IMR-90 (cell line): ENCODE measurements around the gene ALPK3. TPM values are rescaled to one million over a fixed set of nuclear protein-coding genes. Genes with fewer than 3 reads are reported as not detected.

Source experiments
- ATAC-seq: fragments of 200-7000 bp; cut with Tn5 transposase; 2 replicates; pipeline ENCODE4 v1.9.1; 2020; ENCODE audit warnings: low read depth, mild to moderate bottlenecking, moderate library complexity
- BruUV-seq: library from RNA; stranded (reverse); fragments of 400-500 nt; replicated peaks from 2 replicates; lab custom pipeline; 2021; lab: Mats Ljungman, UMichigan
- CTCF ChIA-PET: fragments of 300-600 bp; formaldehyde crosslinking; extraction: SDS; loops from one replicate; lab custom pipeline; 2021; ENCODE audit warnings: antibody characterized with exemption; lab: Yijun Ruan, JAX
- POLR2A ChIA-PET: fragments of 300-600 bp; sonication (Branson Sonifier 250); formaldehyde crosslinking; loops from one replicate; lab custom pipeline; 2022; ENCODE audit warnings: antibody characterized with exemption; ENCODE audit not compliant: unreplicated experiment; lab: Charles Lee
- DNase-seq: peaks from one replicate; pipeline ENCODE4 v3.0.0; 2013
- H2AFZ ChIP-seq: replicated peaks from 2 replicates; pipeline ENCODE3; 2013; ENCODE audit warnings: low read length, mild to moderate bottlenecking; ENCODE audit not compliant: poor library complexity
- H2AK5ac ChIP-seq: 2 replicates; pipeline ENCODE4 v1.6.1; 2013; ENCODE audit warnings: low read depth, low read length, inconsistent platforms
- H2AK9ac ChIP-seq: replicated peaks from 2 replicates; pipeline ENCODE3; 2013; ENCODE audit warnings: mild to moderate bottlenecking, low read depth, low read length, moderate library complexity; ENCODE audit not compliant: poor library complexity
- H2BK120ac ChIP-seq: 2 replicates; pipeline ENCODE4 v1.6.1; 2013; ENCODE audit warnings: low read depth, low read length, inconsistent platforms
- H2BK15ac ChIP-seq: 3 replicates; pipeline ENCODE4 v1.6.1; 2013; ENCODE audit warnings: low read depth, low read length, inconsistent platforms
- H2BK20ac ChIP-seq: 2 replicates; pipeline ENCODE4 v1.6.1; 2013; ENCODE audit warnings: low read depth, mild to moderate bottlenecking, inconsistent platforms, low read length, moderate library complexity
- H2BK5ac ChIP-seq: 2 replicates; pipeline ENCODE4 v1.6.1; 2013; ENCODE audit warnings: mild to moderate bottlenecking, low read depth, low read length, inconsistent platforms; ENCODE audit not compliant: poor library complexity, severe bottlenecking
- H3K14ac ChIP-seq: replicated peaks from 2 replicates; pipeline ENCODE4 v1.6.1; 2013; ENCODE audit warnings: low read depth, low read length, inconsistent platforms
- H3K18ac ChIP-seq: 2 replicates; pipeline ENCODE4 v1.6.1; 2013; ENCODE audit warnings: low read depth, low read length, control low read depth
- H3K23ac ChIP-seq: 2 replicates; pipeline ENCODE4 v1.6.1; 2013; ENCODE audit warnings: low read depth, low read length, inconsistent platforms
- H3K27ac ChIP-seq: 2 replicates; pipeline ENCODE4 v1.5.1; 2013; ENCODE audit warnings: mild to moderate bottlenecking, control low read depth, low read length; ENCODE audit not compliant: insufficient read depth
- H3K27me3 ChIP-seq: 2 replicates; pipeline ENCODE4 v1.6.1; 2013; ENCODE audit warnings: low read length; ENCODE audit not compliant: control insufficient read depth, insufficient read depth
- H3K36me3 ChIP-seq: 2 replicates; pipeline ENCODE4 v1.6.1; 2013; ENCODE audit warnings: low read length, mixed read lengths; ENCODE audit not compliant: control insufficient read depth, insufficient read depth
- H3K4ac ChIP-seq: 2 replicates; pipeline ENCODE4 v1.6.1; 2013; ENCODE audit warnings: low read depth, low read length, inconsistent platforms
- H3K4me1 ChIP-seq: 2 replicates; pipeline ENCODE4 v1.6.1; 2013; ENCODE audit warnings: low read length, mixed read lengths; ENCODE audit not compliant: control insufficient read depth, insufficient read depth
- H3K4me2 ChIP-seq: 2 replicates; pipeline ENCODE4 v1.6.1; 2013; ENCODE audit warnings: low read depth, mild to moderate bottlenecking, control low read depth, low read length, moderate library complexity
- H3K4me3 ChIP-seq: 2 replicates; pipeline ENCODE4 v1.5.1; 2013; ENCODE audit warnings: low read depth, mild to moderate bottlenecking, control low read depth, low read length, moderate library complexity; ENCODE audit not compliant: insufficient read depth
- H3K56ac ChIP-seq: 2 replicates; pipeline ENCODE4 v1.6.1; 2013; ENCODE audit warnings: low read length, inconsistent platforms; ENCODE audit not compliant: insufficient read depth; ENCODE audit errors: extremely low read depth
- H3K79me1 ChIP-seq, 2 experiments: 2 replicates each; pipeline ENCODE4 v1.6.1; 2013; ENCODE audit warnings: low read length in 2 of 2, inconsistent platforms in 1 of 2, low read depth in 1 of 2
- H3K9ac ChIP-seq: 2 replicates; pipeline ENCODE4 v1.6.1; 2013; ENCODE audit warnings: low read depth, low read length, control low read depth
- H3K9me1 ChIP-seq: 2 replicates; pipeline ENCODE4 v1.6.1; 2013; ENCODE audit warnings: low read length, inconsistent platforms; ENCODE audit not compliant: insufficient read depth
- H3K9me3 ChIP-seq: 2 replicates; pipeline ENCODE4 v1.6.1; 2013; ENCODE audit warnings: low read length; ENCODE audit not compliant: control insufficient read depth, insufficient read depth
- H4K20me1 ChIP-seq: 2 replicates; pipeline ENCODE4 v1.6.1; 2013; ENCODE audit warnings: low read length, inconsistent platforms; ENCODE audit not compliant: insufficient read depth
- H4K5ac ChIP-seq: 2 replicates; pipeline ENCODE4 v1.6.1; 2013; ENCODE audit warnings: mild to moderate bottlenecking, low read depth, low read length, control low read depth
- H4K8ac ChIP-seq, 2 experiments: 2 replicates each; pipeline ENCODE4 v1.6.1; 2013; ENCODE audit warnings: low read depth in 2 of 2, low read length in 2 of 2, control low read depth in 1 of 2, inconsistent platforms in 1 of 2
- H4K91ac ChIP-seq: 2 replicates; pipeline ENCODE4 v1.6.1; 2013; ENCODE audit warnings: low read depth, low read length, inconsistent platforms; ENCODE audit not compliant: insufficient read depth
- BHLHE40 ChIP-seq: fragments of 150-350 bp; IDR thresholded peaks from 2 replicates; pipeline ENCODE4 v1.6.1; 2016; ENCODE audit warnings: mild to moderate bottlenecking, low read depth, low read length
- CEBPB ChIP-seq: IDR thresholded peaks from 2 replicates; pipeline ENCODE4 v1.6.1; 2012; ENCODE audit warnings: low read depth, low read length, improper control_type of control experiment
- CTCF ChIP-seq: conservative IDR thresholded peaks from 2 replicates; pipeline ENCODE4 v1.5.1; 2012; ENCODE audit warnings: mild to moderate bottlenecking, low read depth, low read length, improper control_type of control experiment
- ELK1 ChIP-seq: fragments of 150-350 bp; IDR thresholded peaks from 2 replicates; pipeline ENCODE4 v1.6.1; 2016; ENCODE audit warnings: low read depth, mild to moderate bottlenecking, low read length, moderate library complexity, borderline replicate concordance
- FOS ChIP-seq: fragments of 150-350 bp; IDR thresholded peaks from 2 replicates; pipeline ENCODE4 v1.6.1; 2016; ENCODE audit warnings: low read depth, low read length
- POLR2A ChIP-seq: IDR thresholded peaks from 2 replicates; pipeline ENCODE4 v1.6.1; 2012; ENCODE audit warnings: mild to moderate bottlenecking, low read depth, low read length
- WGBS, 2 experiments: methylation state at CpG; one replicate each; pipeline versions ENCODE4 v1.1.5 to v1.1.7; 2013; ENCODE audit warnings: missing lambda C conversion rate in 2 of 2; ENCODE audit not compliant: insufficient read length in 1 of 2; ENCODE audit errors: extremely low coverage in 2 of 2; 5-methylcytosine and 5-hydroxymethylcytosine counted together
- dilution Hi-C: fragments of 300-500 bp; cut with HindIII; formaldehyde crosslinking; loops from one replicate; pipeline ENCODE4 v1.14.3; 2018; ENCODE audit warnings: low sequenced_read_pairs; ENCODE audit not compliant: unreplicated experiment
- in situ Hi-C: fragments of 300-500 bp; cut with MboI; formaldehyde crosslinking; loops from 3 replicates; pipeline ENCODE4 v1.14.3; 2019; ENCODE audit warnings: low sequenced_read_pairs, inconsistent platforms, mixed read lengths
- intact Hi-C: fragments of 100-400 bp; cut with micrococcal nuclease; formaldehyde crosslinking; loops from 2 replicates; pipeline ENCODE4 v1.10.0; 2022
- polyA plus RNA-seq, 3 experiments: library from polyadenylated mRNA; depleted of rRNA; stranded (reverse); fragments of >200 nt; gene quantifications; 2 replicates each; pipeline ENCODE4 v1.2.3, GENCODE V29; 2012; ENCODE audit warnings: low replicate concordance in 1 of 3
- total RNA-seq: library from RNA; depleted of rRNA; stranded (reverse); fragments of >200 nt; gene quantifications from 2 replicates; pipeline ENCODE4 v1.2.3, GENCODE V29; 2012

Gene ALPK3
- total and polyA plus RNA-seq, 2 of the 4 experiments (the other 2 are of a cell fraction), result under 0.01 to 0.26 TPM

GRCh38 chr15:84844964-84845363, 27.8 kb downstream of the ALPK3 start:
- Histone ChIP-seq H2AFZ (no peak overlapping the region), H2BK15ac (no peak overlapping the region), H3K36me3 (no peaks in the 10 kb centered on the region), H2AK9ac (no peak overlapping the region), H3K27me3 (peaks cover 2% of the 10 kb centered on the region; the same call in 1 of the 2 replicates), H3K27ac (no peak overlapping the region), H3K9ac (no peak overlapping the region), H3K9me1 (no peaks in the 10 kb centered on the region), H2BK120ac (no peak overlapping the region), H4K5ac (no peak overlapping the region), H2BK5ac (no peak overlapping the region), H3K18ac (no peak overlapping the region), H3K4me2 (no peak overlapping the region), H3K4me1 (peaks cover 1% of the 10 kb centered on the region; the same call in 1 of the 2 replicates), H4K91ac (no peak overlapping the region), H4K8ac (no peak overlapping the region), H3K79me1 (no peaks in the 10 kb centered on the region), H3K9me3 (peaks cover 3% of the 10 kb centered on the region; the same call in 1 of the 2 replicates), H3K23ac (no peak overlapping the region), H4K20me1 (no peaks in the 10 kb centered on the region), H2BK20ac (no peak overlapping the region), H3K56ac (no peak overlapping the region), H3K4ac (no peak overlapping the region), H2AK5ac (no peak overlapping the region), H3K14ac (no peak overlapping the region), H3K4me3 (no peak overlapping the region)
- DNase-seq (no peak), ATAC-seq (peak; percentile 53)
- no peak for TF ChIP-seq CEBPB
- no peak for TF ChIP-seq CTCF
- no peak for TF ChIP-seq BHLHE40
- TF ChIP-seq FOS, result no peak
- TF ChIP-seq POLR2A, result no peak
- no peak for TF ChIP-seq ELK1
- ChIA-PET CTCF (interaction anchor here (0.7 to 0.9 kb wide), 2 partner anchors 15 to 18 kb away, joined by 3 read pairs; no protein-coding TSS in a partner anchor), POLR2A (interaction anchor here (0.7 kb wide), 1 partner anchor 263 kb away, joined by 4 read pairs; no protein-coding TSS in a partner anchor)
- no TSS peak for BruUV-seq
- dilution Hi-C loops, result no loop called here
- no CpG with 5 or more reads among the region's 2 CpGs for WGBS, 2 experiments
- intact Hi-C loops, result loop anchor here (1.0 to 5.0 kb wide), 2 partner anchors 83 to 202 kb away; no protein-coding TSS in a partner anchor
- in situ Hi-C loops, result no loop called here
